ENCODE measurements around the gene GFOD1.
"Not testable (repeated sequence)": the region's sequence is repeated elsewhere in the genome, so short reads cannot be mapped to it uniquely, and the experiment has no call there.

Gene GFOD1

DNA sequence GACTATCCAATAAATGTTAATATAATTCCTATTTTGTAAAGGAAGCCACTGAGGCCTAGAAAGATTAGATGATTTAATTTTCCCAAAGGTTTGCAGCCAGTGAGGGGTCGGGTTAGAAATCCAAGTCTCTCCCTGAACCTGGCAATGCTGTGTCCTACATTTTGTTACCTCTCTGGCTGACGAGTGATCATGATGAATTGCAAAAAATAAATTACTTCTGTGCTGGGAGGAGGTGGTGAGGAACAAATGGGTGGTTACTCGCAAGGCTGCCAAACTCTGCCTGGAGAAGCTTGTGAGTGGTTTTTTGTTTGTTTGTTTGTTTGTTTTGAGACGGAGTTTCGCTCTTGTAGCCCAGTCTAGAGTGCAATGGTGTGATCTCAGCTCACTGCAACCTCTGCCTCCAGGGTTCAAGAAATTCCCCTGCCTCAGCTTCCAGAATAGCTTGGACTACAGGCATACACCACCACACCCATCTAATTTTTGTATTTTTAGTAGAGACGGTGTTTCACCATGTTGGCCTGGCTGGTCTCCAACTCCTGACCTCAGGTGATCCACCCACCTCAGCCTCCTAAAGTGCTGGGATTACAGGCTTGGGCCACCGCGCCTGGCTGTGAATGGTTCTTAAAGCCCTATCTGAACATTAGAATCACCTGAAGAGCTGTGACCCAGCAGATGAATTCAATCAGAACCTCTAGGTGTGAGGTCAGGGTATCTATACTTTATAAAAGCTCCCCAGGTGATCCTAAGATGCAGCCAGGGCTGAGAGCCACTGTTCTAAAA is 138.9 kb downstream of the GFOD1 start:
- DNase-seq, result no peak

DNA sequence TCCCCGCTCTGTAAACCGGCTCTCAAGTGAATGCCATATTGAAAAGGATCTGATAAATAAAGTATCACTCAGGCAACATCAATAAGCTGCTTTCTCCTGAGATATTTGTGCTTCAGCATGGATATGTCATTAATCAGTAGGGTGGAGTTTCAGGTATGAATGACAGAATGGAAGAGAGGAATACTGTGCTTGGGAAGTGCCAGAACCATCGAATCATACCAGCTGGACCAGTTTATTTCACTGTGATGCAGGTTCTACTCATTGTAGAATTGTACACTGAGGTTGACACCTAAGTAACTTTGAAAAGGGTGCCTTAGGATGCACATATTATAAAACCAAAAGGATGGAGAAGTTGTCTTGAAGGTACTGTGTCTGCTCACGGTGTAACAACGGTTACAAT is 141.2 kb downstream of the GFOD1 start:
- no peak for DNase-seq

DNA sequence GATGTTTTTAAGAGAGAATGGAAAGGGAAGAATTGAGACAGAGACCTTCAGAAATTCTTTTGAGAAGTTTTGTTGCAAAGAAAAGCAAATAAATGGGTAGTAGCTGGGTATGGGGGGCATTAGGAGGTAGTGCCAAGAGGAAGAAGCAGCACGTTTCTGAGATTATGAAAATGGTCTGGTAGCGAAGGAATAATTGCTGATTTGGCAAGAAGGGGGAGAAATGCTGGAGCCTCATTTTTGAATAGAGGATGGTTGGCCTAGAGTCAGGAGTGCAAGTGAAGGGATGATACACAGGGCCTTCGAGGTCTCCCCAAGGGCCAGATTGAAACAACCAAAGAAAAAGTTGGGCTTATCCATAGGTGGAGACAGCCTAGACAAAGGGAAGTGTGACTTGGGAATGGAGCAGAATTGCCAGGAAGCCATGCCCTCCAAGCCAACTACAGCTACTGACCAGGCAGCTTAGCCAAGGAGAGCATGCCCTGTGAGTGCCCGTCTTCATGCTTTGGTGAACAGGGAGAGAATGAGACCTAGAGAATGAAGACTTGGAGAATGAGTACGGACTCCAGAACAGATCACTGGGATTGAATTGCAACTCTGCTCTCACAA is 144.9 kb downstream of the GFOD1 start:
- no peak for DNase-seq

DNA sequence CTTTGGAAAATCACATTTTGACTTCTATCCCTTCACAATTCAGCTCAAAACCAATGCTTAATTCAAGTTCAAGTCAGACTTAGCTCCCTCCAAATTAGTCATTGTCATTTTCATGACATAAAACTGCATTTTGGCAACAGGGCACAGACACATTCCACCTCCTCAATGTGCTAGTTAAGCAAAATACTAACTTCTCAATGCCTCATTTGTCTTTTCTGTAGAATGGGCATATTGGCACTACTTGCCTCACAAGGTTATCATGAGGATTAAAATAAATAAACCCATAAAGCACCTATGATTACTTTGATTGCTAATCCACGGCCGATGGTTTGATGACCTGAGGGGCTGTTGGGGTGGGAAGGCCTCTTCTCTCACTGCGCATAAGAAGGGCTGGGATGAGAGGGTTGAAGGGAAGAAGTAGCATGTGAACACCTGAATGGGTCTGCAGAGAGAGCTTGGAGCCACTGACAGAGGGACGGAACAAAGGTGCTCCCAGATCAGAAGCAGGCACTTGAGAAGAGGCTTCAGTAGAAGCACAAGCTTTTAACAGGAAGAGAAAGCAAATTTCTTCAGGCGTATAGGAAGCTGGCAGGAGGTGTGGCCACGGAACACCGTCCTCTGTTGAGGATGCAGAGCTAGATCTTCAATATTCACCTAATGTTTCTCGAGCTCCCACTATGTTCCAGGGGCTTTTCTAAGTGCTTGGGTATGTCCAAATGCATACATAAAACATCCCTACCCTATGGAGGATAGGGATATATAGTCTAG is 147.4 kb downstream of the GFOD1 start:
- DNase-seq, result no peak

- DNase-seq, result no peak
These were observed 149.4 kb downstream of the GFOD1 start for GRCh38 chr6:13338038-13338437.

DNA sequence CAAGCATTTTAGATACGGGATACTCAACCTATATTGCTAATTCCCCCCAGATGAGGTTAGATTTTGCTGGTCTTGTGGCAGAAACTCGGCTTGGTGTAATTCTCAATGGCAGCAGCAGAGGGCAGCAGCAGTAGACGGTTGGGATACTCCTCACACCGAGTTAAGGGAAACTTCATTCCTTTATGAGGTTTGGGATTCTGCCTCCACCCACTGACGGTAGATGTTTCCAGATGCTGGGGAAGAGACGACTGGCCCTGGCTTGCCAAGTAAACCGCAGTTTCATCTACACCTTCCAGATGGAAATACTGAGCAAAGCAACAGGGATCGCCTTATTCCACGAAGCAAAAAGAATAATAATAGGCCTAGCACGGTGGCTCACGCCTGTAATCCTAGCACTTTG is 150.8 kb downstream of the GFOD1 start:
- DNase-seq, result peak; percentile 70 to 84

DNA sequence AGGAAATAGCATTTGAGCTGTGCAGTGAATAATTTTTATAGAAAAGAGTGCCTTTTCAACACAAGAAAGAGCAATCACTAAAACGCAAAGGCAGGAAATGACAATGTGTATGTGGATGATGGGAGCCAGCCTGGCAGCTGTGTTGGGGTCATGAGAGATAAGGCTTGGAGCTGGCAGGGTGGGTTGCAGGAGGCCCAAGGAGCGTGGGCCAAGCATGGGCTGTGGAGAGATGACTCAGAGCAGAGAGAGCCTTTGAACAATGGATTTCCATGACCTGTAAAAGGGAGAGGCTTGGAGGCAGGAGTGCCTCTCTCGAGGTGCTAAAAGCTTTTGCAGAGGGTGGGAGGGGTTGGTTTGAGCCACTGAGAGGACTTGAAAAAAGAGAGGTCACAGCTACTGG is 152.4 kb downstream of the GFOD1 start:
- DNase-seq, result no peak

DNA sequence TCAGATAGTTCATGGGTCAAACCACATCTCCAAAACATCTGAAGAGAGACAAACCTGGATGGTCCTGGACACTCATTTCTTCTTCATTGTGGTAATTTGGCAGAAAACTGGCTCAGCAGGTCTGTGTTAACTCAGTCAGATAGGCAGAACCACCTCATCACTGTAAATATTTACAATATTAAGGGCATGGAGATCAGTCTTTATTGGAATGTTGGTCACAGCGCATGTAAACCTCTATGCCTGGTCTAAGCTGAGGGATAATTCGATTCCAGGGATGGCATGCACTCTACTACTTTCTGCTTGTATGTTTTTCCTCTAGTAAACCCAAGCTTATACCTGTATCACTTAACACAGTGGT is 155.1 kb downstream of the GFOD1 start:
- no peak for DNase-seq

GRCh38 chr6:13331516-13332348 is 155.7 kb downstream of the GFOD1 start:
- no peak for DNase-seq

GRCh38 chr6:13328875-13329183 is 158.6 kb downstream of the GFOD1 start:
- no peak for DNase-seq

DNA sequence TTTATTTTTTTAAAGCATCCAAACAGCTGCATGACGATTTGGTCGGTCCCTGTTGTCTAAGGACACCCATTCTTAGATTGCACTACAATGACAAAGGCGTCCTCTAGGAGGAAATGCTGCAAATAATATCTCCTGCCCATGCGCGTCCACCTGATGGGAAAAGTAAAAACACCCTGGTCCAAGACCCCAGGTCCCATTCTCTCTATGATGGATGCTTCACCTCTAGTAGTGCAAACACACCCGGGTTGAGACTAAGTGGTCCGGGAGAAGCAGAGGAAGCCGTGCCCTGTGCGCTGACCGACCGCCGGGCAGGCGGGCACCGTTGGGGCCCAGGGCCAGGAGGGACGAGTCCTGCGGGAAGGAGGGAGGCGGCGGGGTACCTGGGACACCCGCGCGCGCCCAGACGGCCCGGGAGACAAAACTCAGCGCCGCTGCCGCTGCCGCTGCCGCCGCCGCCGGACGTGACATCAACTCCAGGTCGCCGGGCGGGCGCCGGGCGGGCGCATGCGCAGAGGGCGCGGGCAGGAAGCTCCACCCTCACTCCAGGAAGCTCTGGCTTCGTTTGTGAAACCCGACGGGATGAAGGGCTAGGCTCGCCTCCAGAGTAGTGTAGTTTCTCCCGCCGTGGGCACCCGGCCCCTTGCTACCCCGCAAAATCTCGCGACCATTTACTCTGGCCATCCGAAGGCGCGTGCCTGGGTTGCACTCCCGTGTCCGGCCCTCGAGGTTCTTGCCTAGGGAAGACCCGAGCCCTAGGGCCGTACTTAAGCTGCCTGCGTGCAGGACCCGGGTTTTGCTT is 159.1 kb downstream of the GFOD1 start, which contains the start of gene TBC1D7:
Gene TBC1D7 (minus strand): TSS at position 462 of the 799 bp plus-strand sequence. CDS start 1,639 bp downstream, outside the sequence.
- peak; percentile 90 to 91 for DNase-seq

- no peak for DNase-seq
These were observed 159.7 kb downstream of the GFOD1 start for GRCh38 chr6:13327691-13328075.

DNA sequence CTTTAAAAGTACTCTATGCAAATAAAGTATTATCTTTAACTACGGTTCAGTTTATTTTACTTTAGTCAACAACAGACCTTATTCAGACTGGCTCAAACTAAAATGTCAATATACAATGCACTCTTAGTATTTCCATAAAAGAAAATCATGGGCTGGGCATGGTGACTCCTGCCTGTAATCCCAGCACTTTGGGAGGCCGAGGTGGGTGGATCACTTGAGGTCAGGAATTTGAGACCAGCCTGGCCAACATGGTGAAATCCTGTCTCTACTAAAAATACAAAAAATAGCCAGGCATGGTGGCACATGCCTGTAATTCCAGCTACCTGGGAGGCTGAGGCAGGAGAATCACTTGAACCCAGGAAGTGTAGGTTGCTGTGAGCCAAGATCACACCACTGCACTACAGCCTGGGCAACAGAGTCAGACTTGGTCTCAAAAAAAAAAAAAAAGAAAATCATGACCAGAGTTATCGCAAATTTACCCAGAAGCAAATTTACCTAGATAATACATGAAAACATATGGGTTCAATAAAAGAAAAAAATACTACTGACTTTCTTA is 161.3 kb downstream of the GFOD1 start:
- DNase-seq, result not testable (repeated sequence)

DNA sequence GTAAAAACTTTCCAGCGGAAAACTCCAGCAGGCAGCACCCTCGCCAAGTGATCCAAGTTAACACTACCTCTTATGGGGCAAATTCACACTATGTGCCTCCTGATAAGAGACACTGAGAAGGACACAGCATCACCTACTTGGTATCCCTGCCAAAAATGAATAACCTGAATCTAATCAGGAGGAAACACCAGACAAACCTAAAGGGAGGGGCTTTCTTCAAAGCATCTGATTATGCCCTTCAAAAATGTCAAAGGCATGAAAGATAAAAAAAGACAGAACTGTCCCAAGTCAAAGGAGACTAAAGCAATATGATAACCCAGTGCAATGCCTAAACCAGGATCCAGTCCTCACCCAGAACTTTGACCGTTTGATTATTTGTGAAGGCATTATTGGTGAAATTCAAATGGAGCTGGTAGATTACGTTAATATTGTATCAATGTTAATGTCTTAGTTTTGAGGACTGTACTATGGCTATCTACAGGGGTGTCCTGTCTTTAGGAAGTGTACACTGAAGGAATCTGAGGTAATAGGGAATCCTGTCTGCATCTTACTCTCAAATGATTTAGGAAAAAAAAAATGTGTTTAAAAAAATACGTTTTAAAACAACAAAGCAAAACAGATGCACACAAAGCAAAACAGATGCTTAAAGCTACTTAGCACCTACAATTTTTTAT is 167.4 kb downstream of the GFOD1 start:
- no peak for DNase-seq

- no peak for DNase-seq
These were observed 168.6 kb downstream of the GFOD1 start for GRCh38 chr6:13318821-13319220.

DNA sequence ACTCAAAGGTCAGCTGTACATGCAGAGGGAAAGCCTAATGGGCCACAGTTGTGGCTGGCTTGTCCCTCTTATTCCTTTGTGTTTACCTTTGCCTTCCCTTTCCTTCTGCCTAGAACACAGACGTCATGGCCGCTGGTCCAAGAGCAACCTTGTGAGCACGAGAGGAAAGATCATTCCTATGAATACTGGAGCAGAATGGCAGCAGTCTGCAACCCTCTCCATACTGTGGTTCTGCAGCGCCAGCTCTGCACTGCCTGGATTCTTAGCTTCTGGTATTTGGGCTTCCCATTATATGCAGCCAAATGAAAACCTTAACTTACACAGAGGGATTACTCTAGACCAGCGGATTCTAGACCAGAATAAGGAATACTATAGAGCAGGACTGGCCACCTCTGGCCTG is 171.5 kb downstream of the GFOD1 start:
- DNase-seq, result no peak

- no peak for DNase-seq
These were observed 172.6 kb downstream of the GFOD1 start for GRCh38 chr6:13314806-13315205.

- DNase-seq, result no peak
These were observed 176.2 kb downstream of the GFOD1 start for GRCh38 chr6:13311155-13311554.

GRCh38 chr6:13308332-13308731 is 179.1 kb downstream of the GFOD1 start:
- no peak for DNase-seq

Data from stimulated activated CD4-positive, alpha-beta T cell treated with anti-CD3 and anti-CD28 coated beads, Interleukin-2, amount 100 ng/mL, for 48 hours (primary cell).